HG03558 (cell line): Measurements from ENCODE around the gene PPP2R2C.
A peak's percentile ranks its signal among the peaks of the same experiment; 100 is the strongest.

Experiments used
- ATAC-seq: cut with Tn5 transposase; IDR thresholded peaks from one replicate; pipeline ENCODE4 v1.9.1; 2021; ENCODE audit warnings: moderate number of reproducible peaks; ENCODE audit not compliant: unreplicated experiment; ENCODE audit errors: extremely low read depth

Gene PPP2R2C

GRCh38 chr4:6430927-6431326, 41.5 kb downstream of the PPP2R2C start:
- ATAC-seq = no peak

- no peak for ATAC-seq
These were observed 44.8 kb downstream of the PPP2R2C start for GRCh38 chr4:6427439-6428090.

- ATAC-seq = no peak
These were observed 45.6 kb downstream of the PPP2R2C start for GRCh38 chr4:6426571-6427438.

- no peak for ATAC-seq
These were observed 46.5 kb downstream of the PPP2R2C start for GRCh38 chr4:6425911-6426310.

GRCh38 chr4:6425336-6425735, 47.1 kb downstream of the PPP2R2C start:
- no peak for ATAC-seq

- no peak for ATAC-seq
These were observed 48.0 kb downstream of the PPP2R2C start for GRCh38 chr4:6424425-6424824.

GRCh38 chr4:6423575-6423974, 48.8 kb downstream of the PPP2R2C start:
- ATAC-seq = peak; percentile 68

- ATAC-seq = no peak
These were observed 49.5 kb downstream of the PPP2R2C start for GRCh38 chr4:6422866-6423265.

- no peak for ATAC-seq
These were observed 50.3 kb downstream of the PPP2R2C start for GRCh38 chr4:6422105-6422504.

- no peak for ATAC-seq
These were observed 51.0 kb downstream of the PPP2R2C start for GRCh38 chr4:6421397-6421796.

GRCh38 chr4:6420972-6421371, 51.4 kb downstream of the PPP2R2C start:
- ATAC-seq = no peak

- no peak for ATAC-seq
These were observed 52.4 kb downstream of the PPP2R2C start for GRCh38 chr4:6420036-6420435.

GRCh38 chr4:6419452-6420028, 52.9 kb downstream of the PPP2R2C start:
- ATAC-seq = no peak

GRCh38 chr4:6418193-6418755, 54.1 kb downstream of the PPP2R2C start:
- ATAC-seq = no peak

GRCh38 chr4:6417516-6418050, 54.8 kb downstream of the PPP2R2C start:
- no peak for ATAC-seq

- no peak for ATAC-seq
These were observed 55.7 kb downstream of the PPP2R2C start for GRCh38 chr4:6416518-6417286.

- no peak for ATAC-seq
These were observed 57.2 kb downstream of the PPP2R2C start for GRCh38 chr4:6415031-6415705.

- no peak for ATAC-seq
These were observed 57.8 kb downstream of the PPP2R2C start for GRCh38 chr4:6414578-6414977.

GRCh38 chr4:6410664-6411063, 61.8 kb downstream of the PPP2R2C start:
- ATAC-seq = no peak
